Measurements from ENCODE around the gene APOC3. TPM values are rescaled to one million over a fixed set of nuclear protein-coding genes. Genes with fewer than 3 reads are reported as not detected.

Gene APOC3
- total and polyA plus RNA-seq, 2 donors from 2014 or later, result 35.6 TPM; not detected in 1

GRCh38 chr11:116825434-116825833, 4.3 kb upstream of the APOC3 start:
- Histone ChIP-seq H3K27me3 (ENCODE audit: control insufficient read depth, insufficient read depth, low read length) (no peaks in the 10 kb centered on the region), H3K27ac (ENCODE audit: low read depth in 2 of 2, low read length in 2 of 2) (no peak overlapping the region), H3K4me1 (ENCODE audit: control insufficient read depth in 2 of 3, insufficient read depth in 2 of 3, low read depth in 1 of 3, low read length in 3 of 3) (no peaks in the 10 kb centered on the region), H3K4me3 (ENCODE audit: low read length in 3 of 3) (no peak overlapping the region), H3K9me3 (ENCODE audit: control insufficient read depth in 2 of 3, insufficient read depth in 1 of 3, low read length in 3 of 3) (no peaks in the 10 kb centered on the region), H3K9ac (ENCODE audit: low read length in 3 of 3) (no peak overlapping the region), H3K36me3 (ENCODE audit: control insufficient read depth in 2 of 3, insufficient read depth in 3 of 3, low read length in 3 of 3) (no peaks in the 10 kb centered on the region)
- DNase-seq (no peak), FAIRE-seq (no peak)
- TF ChIP-seq, protein P1, sequence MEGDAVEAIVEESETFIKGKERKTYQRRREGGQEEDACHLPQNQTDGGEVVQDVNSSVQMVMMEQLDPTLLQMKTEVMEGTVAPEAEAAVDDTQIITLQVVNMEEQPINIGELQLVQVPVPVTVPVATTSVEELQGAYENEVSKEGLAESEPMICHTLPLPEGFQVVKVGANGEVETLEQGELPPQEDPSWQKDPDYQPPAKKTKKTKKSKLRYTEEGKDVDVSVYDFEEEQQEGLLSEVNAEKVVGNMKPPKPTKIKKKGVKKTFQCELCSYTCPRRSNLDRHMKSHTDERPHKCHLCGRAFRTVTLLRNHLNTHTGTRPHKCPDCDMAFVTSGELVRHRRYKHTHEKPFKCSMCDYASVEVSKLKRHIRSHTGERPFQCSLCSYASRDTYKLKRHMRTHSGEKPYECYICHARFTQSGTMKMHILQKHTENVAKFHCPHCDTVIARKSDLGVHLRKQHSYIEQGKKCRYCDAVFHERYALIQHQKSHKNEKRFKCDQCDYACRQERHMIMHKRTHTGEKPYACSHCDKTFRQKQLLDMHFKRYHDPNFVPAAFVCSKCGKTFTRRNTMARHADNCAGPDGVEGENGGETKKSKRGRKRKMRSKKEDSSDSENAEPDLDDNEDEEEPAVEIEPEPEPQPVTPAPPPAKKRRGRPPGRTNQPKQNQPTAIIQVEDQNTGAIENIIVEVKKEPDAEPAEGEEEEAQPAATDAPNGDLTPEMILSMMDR (IDR thresholded peaks at IDR 0.05; ENCODE audit: borderline replicate concordance, extremely low read depth, insufficient read depth), result no peak
- intact Hi-C loops (cut with DNase I), result no loop called here

GRCh38 chr11:116825854-116826750, 3.6 kb upstream of the APOC3 start:
- Histone ChIP-seq H3K9ac (ENCODE audit: low read length in 3 of 3) (no peak overlapping the region), H3K4me3 (ENCODE audit: low read length in 3 of 3) (no peak overlapping the region), H3K9me3 (ENCODE audit: control insufficient read depth in 2 of 3, insufficient read depth in 1 of 3, low read length in 3 of 3) (no peaks in the 10 kb centered on the region), H3K4me1 (ENCODE audit: control insufficient read depth in 2 of 3, insufficient read depth in 2 of 3, low read depth in 1 of 3, low read length in 3 of 3) (no peaks in the 10 kb centered on the region), H3K36me3 (ENCODE audit: control insufficient read depth in 2 of 3, insufficient read depth in 3 of 3, low read length in 3 of 3) (no peaks in the 10 kb centered on the region), H3K27ac (ENCODE audit: low read depth in 2 of 2, low read length in 2 of 2) (no peak overlapping the region), H3K27me3 (ENCODE audit: control insufficient read depth, insufficient read depth, low read length) (no peaks in the 10 kb centered on the region)
- DNase-seq (no peak), FAIRE-seq (no peak)
- TF ChIP-seq, protein P1 (IDR thresholded peaks at IDR 0.05; ENCODE audit: borderline replicate concordance, extremely low read depth, insufficient read depth), result no peak
- intact Hi-C loops (cut with DNase I), result no loop called here

DNA sequence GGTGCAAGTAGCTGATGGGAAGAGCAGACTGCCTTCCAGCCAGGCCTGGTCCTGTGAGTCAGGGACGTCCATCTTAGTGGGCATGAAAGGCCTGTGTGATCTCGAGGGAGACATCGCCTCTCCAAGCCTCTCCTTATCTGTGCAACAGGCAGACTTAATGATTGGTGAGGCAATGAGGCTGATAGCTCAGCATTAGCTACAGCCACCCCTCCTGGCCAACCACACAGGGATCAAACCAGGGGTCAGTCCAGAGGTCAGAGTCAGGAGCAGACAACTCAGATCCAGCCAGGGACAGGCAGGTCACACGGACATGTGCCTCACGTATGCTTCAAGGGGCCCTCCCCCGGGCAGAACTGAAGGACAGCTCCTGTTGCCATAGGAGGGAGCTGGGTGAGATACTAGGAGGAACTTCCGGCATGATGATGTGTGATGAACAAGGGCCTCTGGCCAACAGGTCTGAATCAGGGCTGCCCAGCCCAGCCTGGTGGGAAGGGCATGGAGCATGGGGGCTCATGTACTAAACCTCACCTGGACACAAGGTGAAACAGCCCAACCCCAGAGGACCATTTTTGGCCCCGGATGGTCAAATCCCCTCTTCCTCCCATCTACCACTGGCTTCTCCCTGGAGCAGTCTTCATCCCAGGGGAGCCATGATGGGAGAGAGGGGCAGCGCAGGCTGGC, 2.8 kb upstream of the APOC3 start:
- Histone ChIP-seq H3K9me3 (ENCODE audit: control insufficient read depth in 2 of 3, insufficient read depth in 1 of 3, low read length in 3 of 3) (no peaks in the 10 kb centered on the region), H3K4me3 (ENCODE audit: low read length in 3 of 3) (no peak overlapping the region), H3K27ac (ENCODE audit: low read depth in 2 of 2, low read length in 2 of 2) (no peak overlapping the region), H3K9ac (ENCODE audit: low read length in 3 of 3) (no peak overlapping the region), H3K4me1 (ENCODE audit: control insufficient read depth in 2 of 3, insufficient read depth in 2 of 3, low read depth in 1 of 3, low read length in 3 of 3) (no peaks in the 10 kb centered on the region), H3K36me3 (ENCODE audit: control insufficient read depth in 2 of 3, insufficient read depth in 3 of 3, low read length in 3 of 3) (no peaks in the 10 kb centered on the region), H3K27me3 (ENCODE audit: control insufficient read depth, insufficient read depth, low read length) (no peaks in the 10 kb centered on the region)
- FAIRE-seq (no peak), DNase-seq (no peak)
- intact Hi-C loops (cut with DNase I), result no loop called here
- TF ChIP-seq, protein P1 (IDR thresholded peaks at IDR 0.05; ENCODE audit: borderline replicate concordance, extremely low read depth, insufficient read depth), result no peak

Data from kidney (tissue), 14 donors.